Activated CD8-positive, alpha-beta memory T cell treated with anti-CD3 and anti-CD28 coated beads for 1 hour (primary cell): ENCODE measurements around the gene ATP10A.
A peak's percentile ranks its signal among the peaks of the same experiment; 100 is the strongest.

Source experiments
- DNase-seq, 2 donors: peaks; one replicate each; pipeline ENCODE4 v3.0.0-alpha.2; 2020; ENCODE audit warnings: low read depth in 1 of 2; ENCODE audit errors: extremely low read depth in 1 of 2

ATP10A gene

DNA sequence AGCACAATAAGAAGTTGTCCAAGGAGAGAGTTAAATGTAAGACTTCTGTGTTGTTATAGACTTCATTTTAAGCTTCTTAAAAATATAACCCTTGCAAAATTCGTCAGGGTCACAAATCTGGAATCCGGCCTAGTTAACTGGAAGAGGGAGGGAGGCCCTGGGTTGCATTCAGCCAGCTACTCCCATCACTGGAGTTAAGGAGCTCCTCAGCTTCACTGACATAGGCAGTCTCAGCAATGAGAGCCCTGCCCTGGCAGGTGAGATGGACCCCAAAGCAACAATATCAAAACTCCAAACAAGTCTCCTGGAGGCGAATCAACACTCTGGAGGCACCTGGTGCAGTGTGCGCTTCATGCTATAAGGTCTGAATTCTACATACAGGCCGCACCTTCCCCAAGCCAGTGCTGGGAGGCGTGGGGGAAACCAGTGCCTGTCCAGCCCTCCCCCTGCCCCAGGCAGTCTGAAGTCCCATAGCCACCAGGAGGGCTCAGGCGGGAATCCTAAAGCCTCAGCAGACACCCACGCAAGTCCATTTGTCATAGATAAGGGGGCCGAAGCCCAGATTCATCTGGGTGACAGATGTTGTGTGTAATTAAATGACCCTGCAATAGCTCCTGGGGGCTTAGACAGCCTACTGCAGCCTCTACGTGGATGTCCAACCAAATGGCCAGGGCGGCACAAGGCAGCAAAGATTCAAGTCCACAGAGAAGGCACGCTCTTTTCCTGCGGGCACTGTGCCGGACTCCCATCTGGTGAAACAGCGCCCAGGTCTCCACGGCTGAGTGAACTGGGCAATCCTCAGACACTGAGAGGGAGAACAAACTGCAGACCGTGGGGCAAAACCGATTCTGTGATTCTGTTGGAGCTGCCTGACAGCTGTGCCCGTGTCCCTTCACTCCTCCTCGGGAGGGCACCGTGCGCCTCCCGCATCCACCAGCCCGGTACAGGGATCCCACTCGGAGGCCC, 64.9 kb downstream of the ATP10A start:
- no peak for DNase-seq

DNA sequence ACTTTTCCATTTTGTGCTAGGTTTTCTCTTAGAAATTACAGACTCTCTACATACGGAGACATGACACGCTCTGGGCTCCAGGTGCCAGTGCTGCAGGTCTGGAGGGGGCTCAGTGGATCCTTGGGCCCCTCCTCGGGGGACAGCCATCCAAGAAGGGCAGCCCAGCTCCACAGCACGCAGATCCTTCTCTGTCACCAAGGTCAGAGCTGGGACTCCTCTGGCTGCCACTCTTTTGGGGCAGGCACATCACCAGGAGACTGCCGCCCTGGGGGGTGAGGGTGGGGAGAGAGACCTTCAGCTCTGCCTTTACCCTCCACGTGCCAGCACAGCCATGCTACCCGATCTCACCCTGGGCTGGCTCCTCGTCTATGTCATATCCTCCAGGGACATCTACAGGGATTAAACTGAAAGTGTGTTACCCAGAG, 65.6 kb downstream of the ATP10A start:
- DNase-seq = no peak

DNA sequence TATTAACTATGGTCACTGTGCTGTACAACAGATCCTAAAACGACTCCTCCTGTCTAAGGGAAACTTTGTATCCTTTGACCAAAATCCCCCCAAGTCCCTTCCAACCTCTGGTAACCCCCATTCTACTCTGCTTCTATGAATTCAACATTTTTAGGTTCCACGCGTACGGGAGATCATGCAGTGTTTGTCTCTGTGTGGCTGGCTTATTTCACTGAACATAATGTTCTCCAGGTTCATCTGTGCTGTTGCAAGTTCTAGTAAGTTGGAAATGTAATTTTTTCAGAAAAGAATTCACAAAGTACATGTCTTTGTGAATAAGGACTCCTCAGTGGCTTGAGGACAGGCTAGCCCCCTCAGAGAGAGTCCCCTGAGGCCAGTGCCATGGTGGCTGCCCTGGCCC, 66.1 kb downstream of the ATP10A start:
- no peak for DNase-seq

DNA sequence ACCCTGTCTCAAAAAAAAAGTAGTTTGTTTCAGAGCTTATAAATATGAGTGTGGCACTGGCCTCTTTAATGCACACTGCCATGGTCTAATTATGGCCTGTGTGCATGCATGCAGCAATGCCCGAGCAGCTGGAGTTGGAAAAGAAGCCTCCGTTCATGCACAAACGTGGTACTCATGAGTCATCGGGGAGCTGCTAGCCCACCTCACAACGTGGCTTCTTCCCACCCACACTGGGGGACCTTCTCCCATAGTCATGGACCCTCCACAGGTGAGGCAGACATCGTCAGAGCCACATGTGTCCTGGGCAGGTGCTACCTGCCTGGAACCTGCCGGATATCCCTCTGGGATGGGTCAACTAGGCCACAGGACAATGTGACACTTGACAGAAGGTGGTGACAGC, 66.7 kb downstream of the ATP10A start:
- no peak for DNase-seq

DNA sequence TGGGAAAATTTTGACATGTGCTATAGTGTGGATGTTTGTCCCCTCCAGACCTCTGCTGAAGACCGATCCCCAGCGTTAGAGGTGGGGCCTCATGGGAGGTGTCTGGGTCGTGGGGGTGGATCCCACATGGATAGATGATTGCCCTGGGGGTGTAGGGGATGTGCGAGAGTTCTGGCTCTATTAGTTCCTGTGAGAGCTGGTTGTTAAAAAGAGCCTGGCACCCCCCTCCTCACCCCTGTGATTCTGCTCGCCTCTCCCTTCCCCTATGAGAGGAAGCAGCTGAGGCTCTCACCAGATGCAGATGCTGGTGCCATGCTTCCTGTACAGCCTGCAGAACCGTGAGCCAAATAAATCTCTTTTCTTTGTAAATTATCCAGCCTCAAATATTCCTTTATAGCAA, 67.4 kb downstream of the ATP10A start:
- no peak for DNase-seq

DNA sequence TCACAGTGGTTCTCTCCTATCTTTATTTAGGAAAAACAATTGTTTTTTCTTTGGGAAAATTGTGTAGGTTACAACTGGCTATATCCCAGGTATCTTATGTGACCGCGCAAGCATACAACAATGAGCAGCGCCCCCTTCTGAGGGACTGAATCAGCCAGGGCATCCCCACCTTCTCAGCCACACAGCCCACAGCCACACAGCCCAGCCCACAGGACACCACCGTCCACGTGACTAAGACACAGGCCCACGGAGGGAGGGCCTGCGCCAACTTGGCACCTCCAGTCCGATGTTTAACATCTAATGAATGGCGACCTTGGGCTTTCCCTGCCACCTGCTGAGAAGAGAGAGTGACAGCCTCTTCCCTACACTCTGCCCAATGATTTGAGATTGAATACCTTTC, 68.1 kb downstream of the ATP10A start:
- DNase-seq = peak in 1 of 2 donors; percentile 10

DNA sequence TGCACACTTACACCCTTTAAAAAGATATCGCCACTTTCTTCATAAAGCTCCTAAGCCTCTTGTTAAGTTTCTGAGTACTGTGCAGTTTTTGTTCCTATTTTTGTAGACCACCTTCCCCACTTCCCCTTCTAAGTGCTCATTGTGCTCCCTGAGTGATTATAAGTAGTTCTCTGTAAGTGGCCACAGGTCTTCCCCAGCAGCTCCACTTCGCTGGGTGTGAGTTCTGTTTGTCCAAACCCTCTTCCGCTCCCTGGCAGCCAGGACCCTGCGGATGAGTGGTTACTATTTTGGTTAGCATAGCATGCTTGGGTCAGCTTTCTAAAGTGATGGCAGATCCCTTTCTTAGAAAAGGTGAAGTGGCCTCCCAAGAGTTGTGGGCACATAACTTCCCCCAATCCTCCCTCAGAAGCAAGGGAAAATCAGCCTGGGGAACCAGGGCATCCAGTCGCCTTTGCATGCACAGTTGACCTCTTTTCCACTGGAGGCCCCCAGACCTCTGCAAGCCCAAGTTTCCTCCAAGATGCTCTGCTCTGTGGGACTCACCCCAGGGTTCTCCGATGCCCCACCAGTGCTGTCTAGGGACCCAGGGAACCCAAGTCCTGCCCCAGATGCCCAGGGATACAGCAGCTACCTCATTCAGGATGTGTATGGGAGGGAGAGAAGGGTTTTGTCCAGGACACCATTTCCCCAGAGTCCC, 69.6 kb downstream of the ATP10A start:
- DNase-seq = no peak

DNA sequence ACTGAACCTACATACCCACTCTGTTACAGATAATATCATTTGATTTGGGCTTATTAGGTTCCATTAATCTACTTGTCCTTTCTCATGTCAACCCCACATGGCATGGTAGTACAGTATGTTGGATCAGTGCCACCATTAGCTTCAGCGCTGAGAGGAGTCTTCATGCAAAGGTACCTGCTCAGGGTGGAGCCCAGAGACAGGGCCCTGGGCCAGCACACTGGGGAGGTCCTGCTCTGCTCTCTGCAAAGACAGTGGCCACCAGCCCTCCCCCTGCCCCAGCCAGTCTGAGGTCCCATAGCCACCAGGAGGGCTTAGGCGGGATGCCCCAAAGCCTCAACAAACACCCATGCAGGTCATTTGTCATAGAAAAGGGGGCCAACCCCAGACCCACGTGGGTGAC, 71.0 kb downstream of the ATP10A start:
- no peak for DNase-seq

DNA sequence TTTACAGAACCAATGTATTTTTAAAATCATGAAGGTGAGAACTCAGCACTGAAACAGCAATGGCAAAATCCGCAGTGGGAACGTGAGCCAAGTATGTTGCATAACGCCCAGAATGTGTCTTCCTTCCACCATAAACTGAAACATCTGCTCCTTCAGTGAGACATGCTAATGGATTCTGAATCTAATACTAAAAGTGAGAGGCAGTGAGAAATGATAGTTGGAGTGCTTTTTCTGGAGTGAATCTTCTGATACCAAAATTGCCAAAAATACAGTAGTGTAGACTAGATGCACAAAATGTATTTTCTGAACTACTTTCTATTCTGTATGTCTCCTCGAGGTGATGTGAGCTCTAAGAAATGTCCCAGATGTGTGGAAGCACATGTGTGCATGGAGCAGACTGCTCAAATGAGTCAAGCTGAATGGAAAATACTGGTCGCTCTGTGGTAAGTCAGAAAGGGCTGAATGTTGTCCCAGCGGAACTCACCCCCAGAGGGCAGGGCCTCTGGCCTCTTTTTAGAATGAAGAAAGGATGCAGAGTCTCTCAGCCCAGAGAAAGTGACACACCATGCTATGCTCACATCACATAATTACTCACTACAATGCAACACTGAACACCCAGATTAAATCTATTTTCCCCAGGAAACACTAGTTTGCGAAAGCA, 73.0 kb downstream of the ATP10A start:
- no peak for DNase-seq

DNA sequence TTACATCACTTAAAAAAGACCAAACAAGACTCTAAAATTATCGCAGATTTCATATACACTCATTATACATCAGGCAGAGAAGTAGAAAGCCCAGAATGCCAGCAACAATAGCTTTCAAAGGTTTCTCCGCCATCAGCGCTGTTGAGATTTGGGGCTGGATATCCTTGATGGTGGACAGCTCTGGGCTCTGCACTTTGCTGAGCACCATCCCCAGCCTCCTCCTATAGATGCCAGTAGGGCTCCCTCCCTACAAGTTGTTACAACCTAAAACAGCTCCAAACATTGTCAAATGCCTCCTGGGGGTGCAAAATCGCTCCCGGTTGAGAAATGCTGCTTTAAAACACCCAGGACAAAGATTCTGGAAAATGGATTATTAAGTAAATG, 73.5 kb downstream of the ATP10A start:
- DNase-seq = no peak

DNA sequence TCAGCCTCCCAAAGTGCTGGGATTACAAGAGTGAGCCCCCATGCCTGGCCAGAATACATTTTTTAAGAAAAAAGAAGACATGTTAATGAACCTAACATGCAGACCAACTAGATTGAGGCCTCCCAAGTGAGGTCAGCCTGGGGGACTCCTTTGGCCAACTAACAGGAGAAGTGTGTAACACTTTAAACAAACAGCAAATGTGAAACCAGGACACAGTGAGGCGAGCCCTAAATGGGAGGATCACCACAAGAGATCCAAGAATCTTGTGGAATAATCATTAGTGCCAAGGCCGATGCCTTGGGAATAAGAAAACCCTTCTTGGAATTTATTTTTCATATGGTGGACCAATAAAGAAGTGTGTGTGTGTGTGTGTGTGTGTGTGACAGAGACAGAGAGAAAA, 73.9 kb downstream of the ATP10A start:
- DNase-seq = no peak

DNA sequence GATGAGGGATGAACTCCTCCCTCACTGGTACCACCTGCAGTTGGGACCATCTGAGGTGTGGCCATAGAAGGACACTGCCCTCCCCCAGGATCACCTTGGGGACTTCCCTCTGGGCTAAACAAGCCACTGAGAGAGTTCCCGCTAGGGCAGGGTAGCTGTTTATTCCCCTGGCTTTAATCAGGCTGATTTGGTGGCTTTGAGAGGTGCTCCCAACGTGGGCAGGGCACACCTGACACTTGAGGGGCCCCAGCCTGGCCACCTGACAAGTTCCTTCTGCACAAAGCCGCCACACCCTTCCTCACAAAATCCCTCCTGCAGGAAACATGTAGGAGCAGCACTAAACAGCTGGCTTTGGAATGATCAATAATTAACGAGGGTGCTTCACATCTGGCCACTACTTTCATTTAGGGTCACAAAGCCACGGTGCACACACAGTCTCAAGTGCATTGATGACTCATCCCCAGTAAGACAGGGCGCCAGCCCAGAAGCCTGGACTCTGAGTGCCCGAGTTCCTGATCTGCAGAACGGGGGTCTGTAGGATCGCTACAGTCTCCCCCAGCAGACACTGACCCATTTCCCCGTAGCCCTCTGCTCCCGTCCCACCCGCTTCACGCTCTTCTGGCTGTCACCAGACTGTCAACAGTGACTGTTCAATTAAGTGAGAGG, 75.1 kb downstream of the ATP10A start:
- DNase-seq = no peak

DNA sequence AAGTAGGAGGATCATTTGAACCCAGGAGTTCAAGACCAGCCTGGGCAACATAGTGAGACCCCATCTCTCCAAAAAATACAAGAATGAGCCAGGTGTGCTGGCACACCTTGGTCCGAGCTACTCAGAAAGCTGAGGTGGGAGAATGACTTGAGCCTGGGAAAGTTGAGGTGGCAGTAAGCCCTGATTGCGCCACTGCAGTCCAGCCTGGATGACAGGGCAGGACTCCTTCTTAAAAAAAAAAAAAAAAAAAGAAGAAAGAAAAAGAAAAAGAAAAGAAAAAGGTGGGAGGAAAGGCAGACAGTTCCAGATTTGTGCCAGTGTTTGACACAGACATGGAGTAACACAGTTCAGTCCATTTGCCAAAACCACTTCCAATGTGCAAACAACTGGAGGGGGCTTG, 75.7 kb downstream of the ATP10A start:
- no peak for DNase-seq

DNA sequence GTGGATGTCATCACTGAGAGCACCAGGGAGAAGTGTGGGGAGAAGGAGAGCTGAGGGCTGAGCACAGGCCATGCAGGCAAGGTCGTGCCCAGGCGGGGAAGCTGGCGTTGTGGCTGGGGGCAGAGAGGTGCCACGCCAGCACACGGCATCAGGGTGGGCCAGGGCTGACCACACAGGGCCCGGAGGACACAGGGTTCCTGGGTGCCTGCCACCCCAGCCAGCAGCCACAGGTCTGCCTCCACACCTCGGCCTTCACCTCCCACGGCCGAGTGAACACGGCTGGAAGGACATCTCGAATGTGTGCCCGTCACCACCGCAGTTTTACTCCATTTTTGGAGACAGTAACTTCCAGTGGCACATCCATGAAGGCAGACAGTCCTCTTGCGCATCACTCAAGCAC, 77.1 kb downstream of the ATP10A start:
- no peak for DNase-seq

DNA sequence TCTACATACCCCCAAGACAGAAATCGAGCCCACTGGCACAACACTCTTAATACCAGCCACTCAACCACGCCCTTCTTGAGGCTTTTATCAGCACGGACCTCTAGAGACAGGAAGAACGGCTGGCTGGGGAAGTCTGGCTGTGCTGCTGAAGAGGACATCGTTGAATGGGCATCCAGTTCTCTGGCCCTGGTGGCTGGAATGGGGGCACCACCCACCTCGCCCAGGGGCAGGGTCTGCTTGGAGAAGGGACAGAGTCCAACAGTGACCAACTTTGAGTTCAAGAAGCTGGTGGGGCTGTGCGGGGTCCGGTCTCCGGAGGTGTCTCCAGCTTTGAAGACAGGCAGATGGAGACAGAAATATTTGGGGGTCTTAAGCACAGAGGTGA, 77.5 kb downstream of the ATP10A start:
- DNase-seq = no peak

DNA sequence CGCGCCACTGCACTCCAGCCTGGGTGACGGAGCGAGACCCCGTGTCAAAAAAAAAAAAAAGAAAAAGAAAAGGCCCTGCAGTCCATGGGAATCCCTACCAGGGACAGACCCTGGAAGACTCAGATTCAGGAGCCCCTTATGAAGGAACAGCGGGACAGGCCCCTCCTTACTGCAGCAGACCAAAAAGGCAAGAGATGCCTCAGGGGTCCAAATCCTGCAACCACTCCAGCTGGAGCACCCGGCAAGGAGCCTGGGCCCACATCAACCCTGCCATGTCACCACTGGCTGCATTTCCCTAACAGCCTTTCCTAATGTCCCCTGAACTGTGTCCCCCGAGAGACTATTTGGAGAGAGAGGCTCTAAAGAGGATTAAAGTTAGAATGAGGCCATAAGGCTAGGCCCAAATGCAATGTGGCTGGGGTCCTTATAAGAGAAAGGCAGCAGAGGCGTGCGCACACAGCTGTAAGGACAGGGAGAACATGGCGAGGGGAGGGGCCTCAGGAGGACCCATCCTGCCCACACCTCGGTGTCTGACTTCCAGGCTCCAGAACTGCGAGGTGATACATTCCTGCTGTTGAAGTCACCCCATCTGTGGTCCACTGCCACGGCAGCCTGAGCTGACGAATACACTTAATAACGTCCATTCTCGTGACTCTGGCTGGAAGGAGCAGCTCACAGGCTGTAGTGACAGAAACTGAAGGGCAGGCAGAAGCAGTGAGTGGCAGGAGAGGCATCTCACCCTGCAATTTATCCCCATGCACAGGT, 78.1 kb downstream of the ATP10A start:
- no peak for DNase-seq

DNA sequence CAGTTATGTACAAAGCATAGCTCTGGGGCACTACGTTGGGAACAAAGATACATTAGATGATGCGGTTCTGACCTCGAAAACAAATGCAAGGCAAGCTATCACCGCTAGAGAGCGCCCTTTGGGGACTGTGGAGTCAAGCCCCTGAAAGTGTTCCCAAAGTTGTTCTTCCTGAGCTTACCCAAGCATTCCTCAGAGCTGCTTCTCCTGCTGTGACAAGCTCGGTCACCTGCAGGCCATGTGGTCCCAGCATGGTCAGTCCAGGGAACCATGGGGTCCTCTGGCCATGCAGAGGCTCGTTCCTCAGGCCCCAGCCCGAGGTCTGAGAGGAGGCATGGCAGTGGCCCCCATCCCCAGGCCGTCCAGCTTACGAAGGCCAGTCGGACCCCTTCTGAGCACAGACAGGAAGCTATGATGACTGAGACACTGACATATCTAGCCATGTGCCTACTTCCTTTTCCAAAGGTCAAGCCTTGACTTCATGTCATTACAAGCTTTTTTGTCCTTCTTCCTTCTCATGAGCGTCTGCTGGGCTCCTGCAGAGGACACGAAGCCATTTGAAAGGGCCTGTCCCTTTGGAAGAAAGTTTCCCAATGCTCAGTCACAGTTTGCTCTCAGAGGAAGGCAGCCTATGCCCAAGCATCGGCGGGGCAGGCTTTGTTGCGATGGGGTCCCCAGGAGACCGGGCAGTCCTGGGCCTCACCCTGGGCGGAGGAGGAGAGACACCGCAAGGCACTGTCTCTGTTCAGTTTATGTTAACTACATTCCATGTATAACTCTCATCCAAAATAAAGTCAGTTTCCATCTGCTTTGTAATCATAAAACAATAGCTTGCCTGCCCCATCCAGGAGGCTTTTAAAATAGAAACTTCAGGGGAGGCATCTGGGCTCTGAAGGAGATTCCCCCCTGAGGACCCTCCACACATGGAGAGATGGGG, 79.3 kb downstream of the ATP10A start:
- DNase-seq = peak in 1 of 2 donors; percentile 20

DNA sequence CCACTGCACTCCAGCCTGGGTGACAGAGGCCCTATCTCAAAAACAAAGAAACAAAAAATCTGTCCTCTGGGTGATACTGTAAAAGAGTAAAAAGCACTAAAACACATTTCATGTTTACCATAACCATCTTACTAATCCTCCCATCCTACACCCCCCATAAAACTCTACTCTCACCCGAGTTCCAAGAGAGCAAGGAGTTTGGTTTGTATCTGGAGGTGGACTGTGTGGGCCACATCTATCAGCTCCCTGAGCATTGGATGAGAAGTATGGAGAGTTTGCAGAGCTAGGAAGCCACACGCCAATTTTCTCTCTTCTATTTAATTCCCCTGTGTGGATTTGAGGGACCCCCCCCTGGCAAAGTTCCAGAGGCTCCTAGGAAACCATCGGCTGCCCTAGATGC, 80.0 kb downstream of the ATP10A start:
- no peak for DNase-seq

DNA sequence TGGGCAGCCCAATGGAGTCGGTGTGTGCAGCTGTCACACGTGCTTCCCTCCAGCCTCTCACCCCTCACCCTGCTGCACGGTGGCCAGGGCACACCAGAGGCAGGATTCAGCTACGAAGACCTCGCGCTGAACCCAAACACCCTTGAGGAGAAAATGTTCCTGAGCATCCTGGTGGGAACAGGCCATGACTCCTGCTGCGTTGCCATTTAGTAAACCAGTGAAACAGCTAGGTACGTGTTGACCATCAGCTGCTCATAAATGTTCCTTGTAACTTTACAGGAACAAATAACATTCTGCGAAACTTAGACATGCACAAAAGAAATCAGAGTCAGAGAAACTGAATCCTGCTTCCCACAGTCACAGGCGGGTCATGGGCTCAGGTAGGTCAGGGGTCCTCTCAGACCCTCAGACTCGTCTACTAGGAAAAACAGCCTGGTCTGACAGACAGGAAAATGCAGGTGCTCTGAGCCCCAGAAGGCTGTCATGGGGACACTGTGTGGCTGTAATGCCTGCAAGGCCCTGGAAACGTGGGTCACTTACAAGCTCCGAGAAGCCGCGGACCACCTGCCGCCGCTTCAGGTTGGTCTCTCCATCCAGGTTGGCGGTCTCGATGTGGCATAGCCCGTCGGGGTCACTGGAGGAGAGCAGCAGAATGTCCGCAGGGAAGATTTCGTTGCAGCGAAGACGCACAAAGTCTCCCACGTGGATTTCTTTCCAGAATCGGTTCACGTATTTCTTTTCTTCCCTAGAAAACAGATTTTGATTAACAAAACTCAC, 82.5 kb downstream of the ATP10A start:
- DNase-seq = no peak
